Skeletal muscle tissue (tissue), 4 donors: ENCODE data around the gene PDSS2. TPM values are rescaled to one million over a fixed set of nuclear protein-coding genes. Genes with fewer than 3 reads are reported as not detected.
"Not testable (repeated sequence)": the region's sequence is repeated elsewhere in the genome, so short reads cannot be mapped to it uniquely, and the experiment has no call there.

Experiments
- H3K27ac ChIP-seq: one replicate; pipeline ENCODE4 v1.7.0; 2013; ENCODE audit warnings: mild to moderate bottlenecking, low read depth, low read length, inconsistent platforms
- H3K27me3 ChIP-seq, 3 donors: one replicate each; pipeline ENCODE4 v1.7.0; 2013; ENCODE audit warnings: low read length in 3 of 3; ENCODE audit not compliant: control insufficient read depth in 3 of 3, insufficient read depth in 3 of 3
- H3K36me3 ChIP-seq, 3 donors: one replicate each; pipeline ENCODE4 v1.7.0; 2013; ENCODE audit warnings: low read length in 3 of 3; ENCODE audit not compliant: control insufficient read depth in 3 of 3, insufficient read depth in 3 of 3
- H3K4me1 ChIP-seq, 3 donors: one replicate each; pipeline ENCODE4 v1.7.0; 2013; ENCODE audit warnings: low read length in 3 of 3, mild to moderate bottlenecking in 3 of 3; ENCODE audit not compliant: control insufficient read depth in 3 of 3, insufficient read depth in 3 of 3
- H3K4me3 ChIP-seq, 3 donors: one replicate each; pipeline ENCODE4 v1.7.0; 2013; ENCODE audit warnings: low read length in 3 of 3
- H3K9ac ChIP-seq, 3 donors: one replicate each; pipeline ENCODE4 v1.7.0; 2013; ENCODE audit warnings: low read length in 3 of 3, mild to moderate bottlenecking in 3 of 3, moderate library complexity in 2 of 3, low read depth in 1 of 3
- H3K9me3 ChIP-seq, 3 donors: one replicate each; pipeline ENCODE4 v1.7.0; 2013; ENCODE audit warnings: low read length in 3 of 3; ENCODE audit not compliant: control insufficient read depth in 3 of 3
- total RNA-seq: library from RNA; depleted of rRNA; stranded (reverse); fragments of >200 nt; gene quantifications from one replicate; pipeline ENCODE4 v1.2.3, GENCODE V29; 2014
- donor health status: Osteomylitis.

PDSS2 gene
- total RNA-seq, 1 donor from 2014 or later = 6.8 TPM

GRCh38 chr6:107290491-107290890, 168.9 kb downstream of the PDSS2 start:
- no peaks in the 10 kb centered on the region for H3K27me3 ChIP-seq
- H3K36me3 ChIP-seq = no peaks in the 10 kb centered on the region
- no peak overlapping the region for H3K9ac ChIP-seq
- H3K9me3 ChIP-seq = no peaks in the 10 kb centered on the region
- peaks cover 0 to 6% (median 4%) of the 10 kb centered on the region in 3 donors for H3K4me1 ChIP-seq
- no peak overlapping the region for H3K27ac ChIP-seq
- no peak overlapping the region for H3K4me3 ChIP-seq

DNA sequence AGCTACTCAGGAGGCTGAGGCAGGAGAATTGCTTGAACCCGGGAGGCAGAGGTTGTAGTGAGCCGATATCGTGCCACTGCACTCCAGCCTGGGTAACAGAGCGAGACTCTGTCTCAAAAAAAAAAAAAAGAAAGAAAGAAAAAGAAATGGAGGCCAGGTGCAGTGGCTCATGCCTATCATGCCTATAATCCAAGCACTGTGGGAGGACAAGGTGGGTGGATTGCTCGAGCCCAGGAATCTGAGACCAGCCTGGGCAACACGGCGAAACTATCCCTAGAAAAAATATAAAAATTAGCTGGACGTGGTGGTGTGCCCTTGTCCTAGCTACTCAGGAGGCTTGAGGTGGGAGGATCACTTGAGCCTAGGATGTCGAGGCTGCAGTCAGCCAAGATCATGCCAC, 170.1 kb downstream of the PDSS2 start:
- not testable (repeated sequence) for H3K9me3 ChIP-seq, H3K4me1 ChIP-seq, H3K27me3 ChIP-seq, H3K9ac ChIP-seq, H3K36me3 ChIP-seq, H3K4me3 ChIP-seq, H3K27ac ChIP-seq

GRCh38 chr6:107285683-107286082, 173.7 kb downstream of the PDSS2 start:
- H3K4me1 ChIP-seq, H3K9ac ChIP-seq, H3K9me3 ChIP-seq, H3K4me3 ChIP-seq, H3K36me3 ChIP-seq, H3K27me3 ChIP-seq, H3K27ac ChIP-seq: not testable (repeated sequence)

DNA sequence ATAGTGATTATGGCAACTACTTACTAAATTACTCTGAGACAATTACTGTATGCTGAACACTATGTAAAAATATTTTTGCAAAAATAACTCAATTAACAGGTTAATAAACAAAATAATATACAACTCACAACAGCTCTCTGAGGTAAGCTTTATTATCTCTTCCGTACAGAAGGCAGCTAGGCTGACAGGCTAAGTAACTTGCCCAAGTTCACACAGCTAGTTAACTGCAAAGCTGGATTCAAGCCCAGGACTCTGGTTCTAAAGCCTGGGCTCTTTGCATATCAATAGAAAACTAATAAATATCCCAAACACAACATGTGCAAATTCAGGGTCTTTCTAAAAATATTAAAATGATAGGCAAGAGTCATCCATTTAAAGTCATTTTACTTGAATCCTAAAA, 174.6 kb downstream of the PDSS2 start:
- H3K9ac ChIP-seq = no peak overlapping the region
- no peaks in the 10 kb centered on the region for H3K36me3 ChIP-seq
- H3K27ac ChIP-seq = no peak overlapping the region
- H3K4me1 ChIP-seq = no peaks in the 10 kb centered on the region
- no peaks in the 10 kb centered on the region for H3K9me3 ChIP-seq
- H3K27me3 ChIP-seq = no peaks in the 10 kb centered on the region
- no peak overlapping the region for H3K4me3 ChIP-seq

- Histone ChIP-seq H3K27me3 (no peaks in the 10 kb centered on the region), H3K4me3 (no peak overlapping the region), H3K4me1 (no peaks in the 10 kb centered on the region), H3K9me3 (no peaks in the 10 kb centered on the region), H3K27ac (no peak overlapping the region), H3K36me3 (no peaks in the 10 kb centered on the region), H3K9ac (no peak overlapping the region)
Measured at GRCh38 chr6:107280791-107281190, 178.6 kb downstream of the PDSS2 start.

DNA sequence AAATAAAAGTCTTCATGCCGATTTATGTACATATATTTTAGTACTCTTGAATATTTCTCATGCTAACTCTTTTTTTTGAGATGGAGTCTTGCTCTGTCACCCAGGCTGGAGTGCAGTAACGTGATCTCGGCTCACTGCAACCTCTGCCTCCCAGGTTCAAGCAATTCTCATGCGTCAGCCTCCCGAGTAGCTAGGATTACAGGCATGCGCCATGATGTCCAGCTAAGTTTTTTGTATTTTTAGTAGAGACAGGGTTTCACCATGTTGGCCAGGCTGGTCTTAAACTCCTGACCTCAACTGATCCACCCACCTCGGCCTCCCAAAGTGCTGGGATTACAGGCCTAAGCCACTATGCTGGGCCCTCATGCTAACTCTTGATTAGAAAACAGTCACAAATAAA, 179.4 kb downstream of the PDSS2 start:
- not testable (repeated sequence) for H3K27ac ChIP-seq, H3K4me1 ChIP-seq, H3K27me3 ChIP-seq, H3K9me3 ChIP-seq, H3K36me3 ChIP-seq, H3K9ac ChIP-seq, H3K4me3 ChIP-seq

GRCh38 chr6:107275330-107275865, 184.0 kb downstream of the PDSS2 start:
- no peak overlapping the region for H3K4me3 ChIP-seq
- no peaks in the 10 kb centered on the region for H3K4me1 ChIP-seq
- H3K9ac ChIP-seq = no peak overlapping the region
- H3K27me3 ChIP-seq = no peaks in the 10 kb centered on the region
- H3K36me3 ChIP-seq = peaks cover 0 to 6% (median 0%) of the 10 kb centered on the region in 3 donors
- H3K9me3 ChIP-seq = no peaks in the 10 kb centered on the region
- no peak overlapping the region for H3K27ac ChIP-seq

GRCh38 chr6:107274288-107274687, 185.1 kb downstream of the PDSS2 start:
- H3K27me3 ChIP-seq = no peaks in the 10 kb centered on the region
- no peak overlapping the region for H3K27ac ChIP-seq
- no peak overlapping the region for H3K9ac ChIP-seq
- no peaks in the 10 kb centered on the region for H3K4me1 ChIP-seq
- H3K9me3 ChIP-seq = no peaks in the 10 kb centered on the region
- no peak overlapping the region for H3K4me3 ChIP-seq
- H3K36me3 ChIP-seq = peaks cover 0 to 6% (median 0%) of the 10 kb centered on the region in 3 donors

- Histone ChIP-seq H3K9me3 (no peaks in the 10 kb centered on the region), H3K4me3 (no peak overlapping the region), H3K27ac (no peak overlapping the region), H3K27me3 (no peaks in the 10 kb centered on the region), H3K36me3 (peaks cover 0 to 6% (median 0%) of the 10 kb centered on the region in 3 donors), H3K9ac (no peak overlapping the region), H3K4me1 (no peaks in the 10 kb centered on the region)
Measured at GRCh38 chr6:107272246-107272645, 187.1 kb downstream of the PDSS2 start.

- Histone ChIP-seq H3K36me3 (peaks cover 0 to 6% (median 0%) of the 10 kb centered on the region in 3 donors), H3K27ac (no peak overlapping the region), H3K9ac (no peak overlapping the region), H3K4me3 (no peak overlapping the region), H3K9me3 (no peaks in the 10 kb centered on the region), H3K4me1 (no peaks in the 10 kb centered on the region), H3K27me3 (no peaks in the 10 kb centered on the region)
Measured at GRCh38 chr6:107271208-107271790, 188.1 kb downstream of the PDSS2 start.
